GM23248 (cell line): ENCODE data around the gene SLC43A1.

ENCODE experiments used
- EZH2 ChIP-seq: fragments of 200-600 bp; sonication (generic); IDR thresholded peaks from 2 replicates; pipeline ENCODE4 v1.6.1; 2018; ENCODE audit warnings: antibody characterized with exemption, mild to moderate bottlenecking; ENCODE audit not compliant: insufficient read depth, poor library complexity, severe bottlenecking
- EZH2phosphoT487 ChIP-seq: fragments of 200-600 bp; sonication (generic); IDR thresholded peaks from 2 replicates; pipeline ENCODE4 v1.6.1; 2018; ENCODE audit warnings: antibody characterized with exemption, moderate library complexity, mild to moderate bottlenecking, low read depth; ENCODE audit not compliant: insufficient read depth

- TF ChIP-seq EZH2phosphoT487 (no peak), EZH2 (no peak)
These were observed 47.2 kb downstream of the SLC43A1 start for GRCh38 chr11:57468276-57468675.
